Activated naive CD8-positive, alpha-beta T cell treated with anti-CD3 and anti-CD28 coated beads, Interleukin-2, amount 10 ng/mL, durations not matched to agents 7 days and 5 days (primary cell): Measurements from ENCODE around the gene ZNF420. TPM values are rescaled to one million over a fixed set of nuclear protein-coding genes. Genes with fewer than 3 reads are reported as not detected.

Experiments used
- total RNA-seq, 2 experiments: library from RNA; stranded (reverse); gene quantifications; one replicate each; pipeline ENCODE4 v1.2.3, GENCODE V29; 2021

The ZNF420 gene
- total RNA-seq, 2 experiments from 2014 or later, result 12.7 to 17.1 TPM

Other genes starting within 250 kb of the ZNF420 start
- 10 to 100 TPM; 13.9 to 16.2 TPM for gene ZNF790, start 240.0 kb upstream of the ZNF420 start, total RNA-seq
- gene ZNF345, start 227.6 kb upstream of the ZNF420 start, total RNA-seq, result 10 to 100 TPM; 10.0 to 11.0 TPM
- gene ZNF829, start 162.1 kb upstream of the ZNF420 start, total RNA-seq, result 1 to 10 TPM; 8.4 to 9.0 TPM
- gene ZNF568, start 162.1 kb upstream of the ZNF420 start, total RNA-seq, result 10 to 100 TPM; 13.2 to 14.7 TPM
- gene ZNF585A, start 94.3 kb downstream of the ZNF420 start, total RNA-seq, result 10 to 100 TPM; 13.8 to 19.9 TPM
- 10 to 100 TPM; 21.0 to 25.6 TPM for gene ZNF585B, start 132.1 kb downstream of the ZNF420 start, total RNA-seq
- 10 to 100 TPM; 18.3 to 20.9 TPM for gene ZNF383, start 139.8 kb downstream of the ZNF420 start, total RNA-seq